HG03097 (cell line): ENCODE data around the gene P2RX5.
A peak's percentile ranks its signal among the peaks of the same experiment; 100 is the strongest.
"Not testable (repeated sequence)": the region's sequence is repeated elsewhere in the genome, so short reads cannot be mapped to it uniquely, and the experiment has no call there.

ENCODE experiments used
- ATAC-seq: cut with Tn5 transposase; IDR thresholded peaks from one replicate; pipeline ENCODE4 v1.9.1; 2021; ENCODE audit not compliant: unreplicated experiment, low FRiP score

Gene P2RX5

GRCh38 chr17:3695723-3696411 lies at the start of gene P2RX5:
Gene P2RX5 (minus strand): TSS chr17:3696155. CDS start chr17:3696005, 150 bp downstream.
- no peak for ATAC-seq

- ATAC-seq: no peak
Observed at GRCh38 chr17:3745071-3745470, 49.1 kb upstream of the P2RX5 start.

- ATAC-seq: no peak
Observed at GRCh38 chr17:3744014-3744413, 48.1 kb upstream of the P2RX5 start.

GRCh38 chr17:3740611-3741073 lies 44.7 kb upstream of the P2RX5 start:
- ATAC-seq: no peak

GRCh38 chr17:3739422-3740124 lies 43.6 kb upstream of the P2RX5 start:
- no peak for ATAC-seq

- no peak for ATAC-seq
Observed at GRCh38 chr17:3738562-3739295, 42.8 kb upstream of the P2RX5 start.

GRCh38 chr17:3735515-3735914 lies 39.6 kb upstream of the P2RX5 start:
- no peak for ATAC-seq

GRCh38 chr17:3734911-3735276 lies 38.9 kb upstream of the P2RX5 start:
- ATAC-seq: not testable (repeated sequence)

GRCh38 chr17:3732210-3732621 lies 36.3 kb upstream of the P2RX5 start:
- ATAC-seq: no peak

- ATAC-seq: no peak
Observed at GRCh38 chr17:3730881-3731429, 35.0 kb upstream of the P2RX5 start.

GRCh38 chr17:3729881-3730280 lies 33.9 kb upstream of the P2RX5 start:
- ATAC-seq: no peak

- not testable (repeated sequence) for ATAC-seq
Observed at GRCh38 chr17:3728099-3728498, 32.1 kb upstream of the P2RX5 start.

- no peak for ATAC-seq
Observed at GRCh38 chr17:3727041-3727440, 31.1 kb upstream of the P2RX5 start.

- no peak for ATAC-seq
Observed at GRCh38 chr17:3724378-3725077, 28.6 kb upstream of the P2RX5 start.

- ATAC-seq: peak; percentile 78
Observed at GRCh38 chr17:3723556-3724377, 27.8 kb upstream of the P2RX5 start, which contains the start of gene HASPIN. Gene HASPIN (plus strand): TSS chr17:3723903. CDS start chr17:3723936, 33 bp downstream.

GRCh38 chr17:3723188-3723555 lies 27.2 kb upstream of the P2RX5 start:
- ATAC-seq: no peak

GRCh38 chr17:3722716-3723115 lies 26.8 kb upstream of the P2RX5 start:
- ATAC-seq: no peak

- ATAC-seq: no peak
Observed at GRCh38 chr17:3719265-3719664, 23.3 kb upstream of the P2RX5 start.

GRCh38 chr17:3718201-3718600 lies 22.2 kb upstream of the P2RX5 start:
- ATAC-seq: no peak

- no peak for ATAC-seq
Observed at GRCh38 chr17:3715296-3715695, 19.3 kb upstream of the P2RX5 start.
